ENCODE measurements around the gene CEBPB.

The CEBPB gene

DNA sequence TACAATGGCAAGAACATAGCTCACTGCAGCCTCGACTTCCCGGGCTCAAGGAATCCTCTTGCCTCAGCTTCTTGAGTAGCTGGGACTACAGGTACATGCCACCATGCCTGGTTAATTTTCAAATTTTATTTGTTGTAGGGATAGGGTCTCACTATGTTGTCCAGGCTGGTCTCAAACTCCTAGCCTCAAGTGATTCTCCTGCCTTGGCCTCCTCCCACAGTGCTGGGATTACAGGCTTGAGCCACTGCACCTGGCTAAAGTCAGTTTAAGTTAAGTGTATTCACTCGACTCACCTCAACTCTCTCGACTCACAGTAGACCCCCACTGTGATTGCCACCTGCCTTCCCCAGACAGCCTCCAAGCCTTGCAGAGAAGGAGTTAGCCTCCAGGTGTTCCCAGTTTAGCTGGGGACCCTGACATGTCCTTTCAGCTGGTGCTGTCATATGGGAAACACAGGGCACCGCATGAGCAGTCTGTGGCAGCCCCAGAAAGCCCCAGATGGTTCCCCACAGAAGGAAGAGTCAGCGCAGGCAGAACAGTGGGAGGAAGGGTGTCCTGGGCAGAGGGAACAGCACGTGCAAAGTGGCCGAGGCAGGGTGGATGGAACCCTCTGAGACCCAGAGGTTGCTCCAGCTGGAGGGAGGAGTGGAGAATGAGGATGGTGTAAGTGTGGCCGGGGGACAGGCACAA, 40.4 kb downstream of the CEBPB start:
- Histone ChIP-seq H3K36me3 (ENCODE audit: insufficient read depth) (no peaks in the 10 kb centered on the region), H3K27ac (no peak overlapping the region)

DNA sequence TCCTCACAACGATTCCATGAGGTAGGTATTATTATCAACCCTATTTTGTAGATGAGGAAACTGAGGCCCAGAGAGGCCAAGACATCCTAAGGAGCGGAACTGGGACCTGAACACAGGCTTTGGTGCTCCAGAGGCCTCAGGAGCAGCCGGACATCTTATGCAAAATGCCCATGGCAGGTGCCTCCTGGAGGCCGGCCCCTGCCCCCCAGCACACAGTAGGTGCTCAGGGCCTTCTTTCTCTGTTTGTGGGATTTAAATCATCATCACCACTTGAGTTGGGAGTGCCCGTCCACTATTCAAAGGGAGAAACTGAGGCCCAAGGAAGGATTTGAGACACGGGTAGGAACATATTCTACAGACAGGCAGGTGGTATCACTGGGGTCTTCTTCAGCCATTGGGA, 41.2 kb downstream of the CEBPB start:
- TF ChIP-seq, protein P1, sequence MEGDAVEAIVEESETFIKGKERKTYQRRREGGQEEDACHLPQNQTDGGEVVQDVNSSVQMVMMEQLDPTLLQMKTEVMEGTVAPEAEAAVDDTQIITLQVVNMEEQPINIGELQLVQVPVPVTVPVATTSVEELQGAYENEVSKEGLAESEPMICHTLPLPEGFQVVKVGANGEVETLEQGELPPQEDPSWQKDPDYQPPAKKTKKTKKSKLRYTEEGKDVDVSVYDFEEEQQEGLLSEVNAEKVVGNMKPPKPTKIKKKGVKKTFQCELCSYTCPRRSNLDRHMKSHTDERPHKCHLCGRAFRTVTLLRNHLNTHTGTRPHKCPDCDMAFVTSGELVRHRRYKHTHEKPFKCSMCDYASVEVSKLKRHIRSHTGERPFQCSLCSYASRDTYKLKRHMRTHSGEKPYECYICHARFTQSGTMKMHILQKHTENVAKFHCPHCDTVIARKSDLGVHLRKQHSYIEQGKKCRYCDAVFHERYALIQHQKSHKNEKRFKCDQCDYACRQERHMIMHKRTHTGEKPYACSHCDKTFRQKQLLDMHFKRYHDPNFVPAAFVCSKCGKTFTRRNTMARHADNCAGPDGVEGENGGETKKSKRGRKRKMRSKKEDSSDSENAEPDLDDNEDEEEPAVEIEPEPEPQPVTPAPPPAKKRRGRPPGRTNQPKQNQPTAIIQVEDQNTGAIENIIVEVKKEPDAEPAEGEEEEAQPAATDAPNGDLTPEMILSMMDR (conservative IDR thresholded peaks at IDR 0.05; ENCODE audit: low read depth, low read length) = no peak
- no peak overlapping the region for H3K4me3 ChIP-seq (IDR thresholded peaks at IDR 0.05; ENCODE audit: insufficient read depth, low read depth, low read length)
- no peak overlapping the region for H3K27ac ChIP-seq

More for the DNA sequence above, 40.4 kb downstream of the CEBPB start:
- Histone ChIP-seq H3K9ac (no peak overlapping the region), H4K20me1 (ENCODE audit: insufficient read depth) (no peaks in the 10 kb centered on the region), H3K79me2 (ENCODE audit: insufficient read depth, low read depth) (no peaks in the 10 kb centered on the region), H3K27me3 (ENCODE audit: insufficient read depth, low read depth) (peaks cover 27% of the 10 kb centered on the region; the same call in 1 of the 2 replicates), H3K4me3 (IDR thresholded peaks at IDR 0.05; ENCODE audit: insufficient read depth, low read depth, low read length) (no peak overlapping the region), H3K4me1 (ENCODE audit: low read depth, poor library complexity, severe bottlenecking) (no peaks in the 10 kb centered on the region), H2AFZ (ENCODE audit: low read depth) (no peak overlapping the region), H3K4me2 (no peak overlapping the region)
- TF ChIP-seq, protein P1 (conservative IDR thresholded peaks at IDR 0.05; ENCODE audit: low read depth, low read length) = no peak

DNA sequence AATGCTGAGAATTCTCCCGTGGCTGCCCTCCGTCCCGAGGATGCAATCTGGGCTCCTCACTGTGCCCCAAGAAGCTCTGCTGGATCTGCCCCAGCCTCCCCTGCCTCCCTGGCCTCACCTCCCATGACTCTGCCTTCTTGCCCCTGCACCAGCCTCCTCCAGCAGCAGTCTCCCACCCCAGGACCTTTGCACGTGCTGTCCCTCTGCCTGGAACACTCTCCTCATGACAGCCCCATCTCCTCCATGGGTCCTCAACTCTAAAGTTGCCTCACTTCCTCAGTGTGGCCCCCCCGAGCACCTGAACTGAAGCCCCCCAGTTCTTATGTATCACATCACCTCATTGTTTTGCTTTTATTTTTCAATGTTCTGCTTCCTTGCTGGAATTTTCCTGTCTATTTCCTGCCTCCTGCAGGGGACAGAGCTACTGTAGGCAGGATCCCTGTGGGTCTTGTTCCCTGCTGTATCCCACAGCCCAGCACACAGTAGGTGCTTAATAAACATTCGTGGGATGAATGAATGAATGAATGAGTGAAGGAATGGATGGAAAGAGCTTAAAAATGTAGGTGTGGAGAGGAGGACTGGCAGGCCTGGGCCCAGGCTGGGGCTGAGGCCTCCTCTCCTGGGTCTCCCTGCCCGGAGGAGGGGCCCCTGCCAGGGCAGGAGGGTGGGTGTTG, 42.2 kb downstream of the CEBPB start:
- TF ChIP-seq, protein P1 (conservative IDR thresholded peaks at IDR 0.05; ENCODE audit: low read depth, low read length) = no peak
- H3K36me3 ChIP-seq (ENCODE audit: insufficient read depth) = no peaks in the 10 kb centered on the region
- no peaks in the 10 kb centered on the region for H3K4me1 ChIP-seq (ENCODE audit: low read depth, poor library complexity, severe bottlenecking)
- no peaks in the 10 kb centered on the region for H3K79me2 ChIP-seq (ENCODE audit: insufficient read depth, low read depth)
- no peak overlapping the region for H2AFZ ChIP-seq (ENCODE audit: low read depth)
- no peak overlapping the region for H3K9ac ChIP-seq
- H4K20me1 ChIP-seq (ENCODE audit: insufficient read depth) = no peaks in the 10 kb centered on the region
- H3K27ac ChIP-seq = no peak overlapping the region
- H3K27me3 ChIP-seq (ENCODE audit: insufficient read depth, low read depth) = peaks cover 35% of the 10 kb centered on the region; the same call in 1 of the 2 replicates
- H3K4me2 ChIP-seq = no peak overlapping the region
- no peak overlapping the region for H3K4me3 ChIP-seq (IDR thresholded peaks at IDR 0.05; ENCODE audit: insufficient read depth, low read depth, low read length)

More for the DNA sequence above, 41.2 kb downstream of the CEBPB start:
- H3K36me3 ChIP-seq (ENCODE audit: insufficient read depth) = no peaks in the 10 kb centered on the region
- H4K20me1 ChIP-seq (ENCODE audit: insufficient read depth) = no peaks in the 10 kb centered on the region
- H3K4me1 ChIP-seq (ENCODE audit: low read depth, poor library complexity, severe bottlenecking) = no peaks in the 10 kb centered on the region
- H3K79me2 ChIP-seq (ENCODE audit: insufficient read depth, low read depth) = no peaks in the 10 kb centered on the region
- no peak overlapping the region for H2AFZ ChIP-seq (ENCODE audit: low read depth)
- no peak overlapping the region for H3K4me2 ChIP-seq
- H3K9ac ChIP-seq = no peak overlapping the region
- H3K27me3 ChIP-seq (ENCODE audit: insufficient read depth, low read depth) = peaks cover 35% of the 10 kb centered on the region; the same call in 1 of the 2 replicates

DNA sequence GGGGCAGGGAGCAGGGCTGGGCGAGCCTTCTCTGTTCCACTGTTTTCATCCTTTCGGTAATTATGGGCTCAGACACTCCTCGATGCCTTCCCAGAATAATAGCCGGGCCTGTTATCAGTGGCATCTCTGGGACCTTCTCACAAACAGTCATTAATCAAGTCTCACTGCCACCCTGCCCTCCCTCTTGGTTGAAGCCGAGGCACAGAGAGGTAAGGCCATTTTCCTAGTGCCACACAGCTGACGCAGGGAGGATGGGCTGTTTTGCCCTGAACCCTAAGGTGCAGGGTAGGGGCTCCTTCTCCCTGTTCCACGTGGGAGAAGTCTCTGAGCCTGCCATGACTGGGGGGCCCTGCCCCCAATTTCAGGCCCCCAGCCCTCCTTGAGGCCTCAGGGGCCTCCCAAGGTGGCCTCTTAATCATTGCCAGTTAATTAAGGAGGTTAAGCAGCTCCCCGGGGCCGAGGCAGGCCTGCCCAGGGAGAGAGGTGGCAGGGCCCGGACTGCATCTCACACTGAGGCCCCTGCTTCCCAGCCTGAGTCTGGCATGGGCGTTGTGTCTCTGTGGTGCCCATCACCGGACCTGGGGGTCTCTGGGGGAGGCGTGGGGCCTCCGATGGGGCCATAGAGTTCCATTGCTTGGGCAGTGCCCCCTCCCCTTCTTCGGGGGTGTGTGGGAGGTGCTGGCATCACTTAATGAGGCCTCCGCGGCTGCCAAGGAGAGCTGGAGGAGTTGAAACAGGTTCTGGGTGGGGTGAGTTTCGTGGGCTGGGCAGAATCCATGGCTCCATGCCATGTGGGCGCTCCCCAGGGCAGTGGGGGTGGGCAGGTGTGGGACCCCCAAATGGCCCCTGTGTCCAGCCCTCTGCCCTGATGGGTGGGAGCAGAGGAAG, 42.9 kb downstream of the CEBPB start:
- TF ChIP-seq, protein P1 (conservative IDR thresholded peaks at IDR 0.05; ENCODE audit: low read depth, low read length) = no peak
- H4K20me1 ChIP-seq (ENCODE audit: insufficient read depth) = no peaks in the 10 kb centered on the region
- H3K27ac ChIP-seq = no peak overlapping the region
- no peaks in the 10 kb centered on the region for H3K36me3 ChIP-seq (ENCODE audit: insufficient read depth)
- H3K79me2 ChIP-seq (ENCODE audit: insufficient read depth, low read depth) = no peaks in the 10 kb centered on the region
- no peak overlapping the region for H3K4me3 ChIP-seq (IDR thresholded peaks at IDR 0.05; ENCODE audit: insufficient read depth, low read depth, low read length)
- peaks cover 35% of the 10 kb centered on the region; the same call in 1 of the 2 replicates for H3K27me3 ChIP-seq (ENCODE audit: insufficient read depth, low read depth)
- no peak overlapping the region for H3K4me2 ChIP-seq
- no peaks in the 10 kb centered on the region for H3K4me1 ChIP-seq (ENCODE audit: low read depth, poor library complexity, severe bottlenecking)
- H2AFZ ChIP-seq (ENCODE audit: low read depth) = no peak overlapping the region
- H3K9ac ChIP-seq = no peak overlapping the region
